Stimulated activated CD8-positive, alpha-beta memory T cell treated with anti-CD3 and anti-CD28 coated beads, Interleukin-12 subunit alpha, Interleukin-12 subunit beta, amount 100 ng/mL, for 4 hours (primary cell): Measurements from ENCODE around the gene HID1.
"Not testable (repeated sequence)": the region's sequence is repeated elsewhere in the genome, so short reads cannot be mapped to it uniquely, and the experiment has no call there.

Experiments used
- DNase-seq: peaks from one replicate; pipeline ENCODE4 v3.0.0-alpha.2; 2020; ENCODE audit warnings: low read depth

The HID1 gene

GRCh38 chr17:74921769-74922168, 50.8 kb downstream of the HID1 start:
- no peak for DNase-seq

GRCh38 chr17:74921026-74921681, 51.4 kb downstream of the HID1 start:
- no peak for DNase-seq

- DNase-seq: no peak
Observed at GRCh38 chr17:74920642-74921025, 51.9 kb downstream of the HID1 start.

- no peak for DNase-seq
Observed at GRCh38 chr17:74920306-74920620, 52.3 kb downstream of the HID1 start.

- DNase-seq: no peak
Observed at GRCh38 chr17:74919440-74920305, 52.9 kb downstream of the HID1 start.

GRCh38 chr17:74918906-74919305, 53.7 kb downstream of the HID1 start:
- DNase-seq: no peak

GRCh38 chr17:74917430-74917829, 55.1 kb downstream of the HID1 start:
- no peak for DNase-seq

GRCh38 chr17:74916851-74917199, 55.7 kb downstream of the HID1 start:
- DNase-seq: no peak

- no peak for DNase-seq
Observed at GRCh38 chr17:74916136-74916850, 56.3 kb downstream of the HID1 start.

GRCh38 chr17:74911423-74911822, 61.1 kb downstream of the HID1 start:
- DNase-seq: not testable (repeated sequence)

- DNase-seq: not testable (repeated sequence)
Observed at GRCh38 chr17:74909097-74909496, 63.5 kb downstream of the HID1 start.

GRCh38 chr17:74907012-74907411, 65.5 kb downstream of the HID1 start:
- DNase-seq: no peak

GRCh38 chr17:74906214-74906793, 66.3 kb downstream of the HID1 start:
- not testable (repeated sequence) for DNase-seq

GRCh38 chr17:74904687-74905409, 67.7 kb downstream of the HID1 start:
- no peak for DNase-seq

- DNase-seq: no peak
Observed at GRCh38 chr17:74903671-74904070, 68.9 kb downstream of the HID1 start.

- no peak for DNase-seq
Observed at GRCh38 chr17:74903034-74903433, 69.5 kb downstream of the HID1 start.

- no peak for DNase-seq
Observed at GRCh38 chr17:74901353-74902135, 71.0 kb downstream of the HID1 start.
